Stimulated activated naive CD8-positive, alpha-beta T cell treated with anti-CD3 and anti-CD28 coated beads, Interleukin-15, Interleukin-2, amounts not matched to agents 100 U/mL and 50 U/mL, for 24 hours (primary cell): Measurements from ENCODE around the gene ALKBH4.
"Not testable (repeated sequence)": the region's sequence is repeated elsewhere in the genome, so short reads cannot be mapped to it uniquely, and the experiment has no call there.

Source experiments
- ATAC-seq: fragments of 150-1000 bp; cut with Tn5 transposase; one replicate; pipeline ENCODE4 v1.10.0; 2021
- DNase-seq: peaks from one replicate; pipeline ENCODE4 v3.0.0; 2021

Gene ALKBH4

GRCh38 chr7:102454932-102455331, 9.7 kb downstream of the ALKBH4 start:
- DNase-seq, ATAC-seq: not testable (repeated sequence)

GRCh38 chr7:102454468-102454867, 10.2 kb downstream of the ALKBH4 start:
- ATAC-seq (no peak), DNase-seq (no peak)

GRCh38 chr7:102453319-102453718, 11.3 kb downstream of the ALKBH4 start:
- DNase-seq (no peak), ATAC-seq (no peak)

GRCh38 chr7:102452451-102452850, 12.2 kb downstream of the ALKBH4 start:
- no peak for DNase-seq
- ATAC-seq = no peak

- ATAC-seq = no peak
- DNase-seq = no peak
Measured at GRCh38 chr7:102451371-102452054, 13.2 kb downstream of the ALKBH4 start.

GRCh38 chr7:102450242-102450641, 14.4 kb downstream of the ALKBH4 start:
- ATAC-seq = peak; percentile 80
- DNase-seq = peak; percentile 51

- ATAC-seq = no peak
- no peak for DNase-seq
Measured at GRCh38 chr7:102449136-102449535, 15.5 kb downstream of the ALKBH4 start.

- no peak for DNase-seq
- no peak for ATAC-seq
Measured at GRCh38 chr7:102447311-102447710, 17.4 kb downstream of the ALKBH4 start.

- no peak for ATAC-seq
Measured at GRCh38 chr7:102446387-102447156, 18.1 kb downstream of the ALKBH4 start.

GRCh38 chr7:102445674-102446071, 19.0 kb downstream of the ALKBH4 start:
- DNase-seq (no peak), ATAC-seq (no peak)

More at GRCh38 chr7:102446387-102447156, 18.1 kb downstream of the ALKBH4 start:
- no peak for DNase-seq

- no peak for ATAC-seq
- DNase-seq = no peak
Measured at GRCh38 chr7:102444961-102445673, 19.5 kb downstream of the ALKBH4 start.

- DNase-seq = no peak
- ATAC-seq = no peak
Measured at GRCh38 chr7:102439963-102440795, 24.5 kb downstream of the ALKBH4 start.

- no peak for DNase-seq
- ATAC-seq = no peak
Measured at GRCh38 chr7:102436118-102436517, 28.5 kb downstream of the ALKBH4 start.

- no peak for ATAC-seq
- peak; percentile 30 for DNase-seq
Measured at GRCh38 chr7:102434039-102434486, 30.6 kb downstream of the ALKBH4 start.

GRCh38 chr7:102433219-102434038, 31.2 kb downstream of the ALKBH4 start, which contains the start of gene ORAI2:
ORAI2 (plus strand) TSS chr7:102433575; CDS start chr7:102438957, 5,382 bp downstream.
- DNase-seq (peak; percentile 92), ATAC-seq (peak; percentile 71)

- DNase-seq = no peak
- ATAC-seq = peak; percentile 16
Measured at GRCh38 chr7:102432442-102433218, 32.0 kb downstream of the ALKBH4 start.

GRCh38 chr7:102431617-102432298, 32.9 kb downstream of the ALKBH4 start:
- ATAC-seq = peak; percentile 50
- peak; percentile 54 for DNase-seq

GRCh38 chr7:102429141-102429899, 35.3 kb downstream of the ALKBH4 start:
- ATAC-seq = no peak
- DNase-seq = no peak

- ATAC-seq (no peak), DNase-seq (no peak)
Measured at GRCh38 chr7:102427019-102427405, 37.7 kb downstream of the ALKBH4 start.
